HepG2 (cell line): ENCODE measurements around the gene ANO6. TPM values are rescaled to one million over a fixed set of nuclear protein-coding genes. Genes with fewer than 3 reads are reported as not detected.

Experiments
- ARNT2 ChIP-seq: sonication (generic); formaldehyde crosslinking; IDR thresholded peaks from 2 replicates; pipeline ENCODE4 v1.8.0; 2022; ENCODE audit warnings: mild to moderate bottlenecking, low read depth, missing genetic modification reagents, moderate library complexity
- CREB1 ChIP-seq, 2 experiments: fragments of 450-650 bp in 1 of 2; IDR thresholded peaks; 2 replicates each; pipeline ENCODE4 v1.6.1; 2016 to 2017; ENCODE audit warnings: control low read depth in 1 of 2, mild to moderate bottlenecking in 1 of 2, missing compliant biosample characterization in 1 of 2, missing genetic modification characterization in 1 of 2
- FOXA1 ChIP-seq, 2 experiments: fragments of 450-650 bp in 1 of 2; sonication (generic) in 1 of 2; formaldehyde crosslinking in 1 of 2; IDR thresholded peaks; 2 replicates each; pipeline versions ENCODE4 v1.4.0 to v1.6.1; 2016 to 2020; ENCODE audit warnings: missing genetic modification reagents in 1 of 2
- FOXC1 ChIP-seq: sonication (generic); formaldehyde crosslinking; IDR thresholded peaks from 2 replicates; pipeline ENCODE4 v1.8.0; 2022; ENCODE audit warnings: mild to moderate bottlenecking, missing genetic modification reagents, borderline replicate concordance
- FOXK1 ChIP-seq: sonication (generic); formaldehyde crosslinking; IDR thresholded peaks from 2 replicates; pipeline ENCODE4 v1.4.0; 2020; ENCODE audit warnings: low read depth, missing genetic modification reagents, borderline replicate concordance
- GATAD1 ChIP-seq: IDR thresholded peaks from 2 replicates; pipeline ENCODE4 v1.6.1; 2016; ENCODE audit warnings: missing genetic modification reagents, missing compliant biosample characterization
- HOMEZ ChIP-seq: IDR thresholded peaks from 2 replicates; pipeline ENCODE4 v1.6.1; 2016; ENCODE audit warnings: low read depth
- MAFF ChIP-seq: IDR thresholded peaks from 2 replicates; pipeline ENCODE4 v1.6.1; 2011; ENCODE audit warnings: low read depth, low read length, improper control_type of control experiment
- MNT ChIP-seq: fragments of 450-650 bp; IDR thresholded peaks from 2 replicates; pipeline ENCODE4 v1.6.1; 2016
- MYPOP ChIP-seq: sonication (generic); formaldehyde crosslinking; IDR thresholded peaks from 2 replicates; pipeline ENCODE4 v1.8.1; 2023; ENCODE audit warnings: mild to moderate bottlenecking, moderate library complexity, missing genetic modification reagents
- SNAPC5 ChIP-seq: sonication (generic); formaldehyde crosslinking; IDR thresholded peaks from 2 replicates; pipeline ENCODE4 v1.8.1; 2023; ENCODE audit warnings: mild to moderate bottlenecking, missing genetic modification reagents, borderline replicate concordance
- TARDBP ChIP-seq: sonication (generic); formaldehyde crosslinking; IDR thresholded peaks from 2 replicates; pipeline ENCODE4 v1.8.0; 2022; ENCODE audit warnings: mild to moderate bottlenecking, missing genetic modification reagents
- ZFP91 ChIP-seq: sonication (generic); formaldehyde crosslinking; IDR thresholded peaks from 2 replicates; pipeline ENCODE4 v1.9.0; 2022; ENCODE audit warnings: missing genetic modification reagents, mild to moderate bottlenecking, borderline replicate concordance
- ZMYM3 ChIP-seq: sonication (generic); formaldehyde crosslinking; IDR thresholded peaks from 2 replicates; pipeline ENCODE4 v1.5.1; 2020; ENCODE audit warnings: mild to moderate bottlenecking, missing genetic modification reagents
- ZNF263 ChIP-seq: sonication (generic); formaldehyde crosslinking; IDR thresholded peaks from 2 replicates; pipeline ENCODE4 v1.4.0; 2020; ENCODE audit warnings: missing genetic modification reagents
- ZNF431 ChIP-seq: sonication (generic); formaldehyde crosslinking; IDR thresholded peaks from 2 replicates; pipeline ENCODE4 v1.9.0; 2022; ENCODE audit warnings: missing genetic modification reagents, low read depth, mild to moderate bottlenecking, borderline replicate concordance
- ZNF543 ChIP-seq: sonication (generic); formaldehyde crosslinking; IDR thresholded peaks from 2 replicates; pipeline ENCODE4 v1.4.0; 2020; ENCODE audit warnings: mild to moderate bottlenecking, missing genetic modification reagents
- ZNF562 ChIP-seq: sonication (generic); formaldehyde crosslinking; IDR thresholded peaks from 2 replicates; pipeline ENCODE4 v1.8.0; 2022; ENCODE audit warnings: missing genetic modification reagents, borderline replicate concordance
- ZNF850 ChIP-seq: sonication (generic); formaldehyde crosslinking; conservative IDR thresholded peaks from 2 replicates; pipeline ENCODE4 v1.9.0; 2021; ENCODE audit warnings: mild to moderate bottlenecking, missing genetic modification reagents
- polyA plus RNA-seq, 8 experiments: library from polyadenylated mRNA; depleted of rRNA in 3 of 8; stranded (reverse) in 7 of 8; unstranded in 1 of 8; fragments of >200 nt; fragmentation: Illumina TruSeq in 4 of 8; extraction: Trizol in 4 of 8; gene quantifications; 2 replicates each; pipeline versions ENCODE4 v1.2.1 to v1.2.3, GENCODE V29; 2011 to 2016; ENCODE audit warnings: low read depth in 4 of 8, missing spikeins in 1 of 8, mixed read lengths in 1 of 8; ENCODE audit not compliant: insufficient read depth in 1 of 8
- total RNA-seq, 5 experiments: library from RNA; depleted of rRNA; stranded (reverse); fragments of >200 nt; fragmentation: Illumina TruSeq; extraction: Trizol; gene quantifications; 2 replicates each; pipeline ENCODE4 v1.2.3, GENCODE V29; 2016; ENCODE audit warnings: low read depth in 1 of 5

ANO6 gene
- total and polyA plus RNA-seq, 2 of the 13 experiments (the other 11 are each of a cell fraction or from before 2014, with no cell fraction given) = 37.8 to 57.1 TPM

GRCh38 chr12:45215419-45216229 lies at the start of gene ANO6 (continued):
- TF ChIP-seq ZNF543 (peak; percentile 77; the same call in 1 of the 2 replicates), CREB1 (IDR thresholded peaks at IDR 0.05) (no peak), CREB1 (CRISPR knock-in tag; IDR thresholded peaks at IDR 0.05) (0 out of 2 replicates have a peak, but pooled peaks have one; percentile 46), ZNF263 (CRISPR knock-in tag) (peak; percentile 37; the same call in 1 of the 2 replicates), HOMEZ (no peak), TARDBP (CRISPR knock-in tag) (peak; percentile 65), FOXC1 (CRISPR knock-in tag) (0 out of 2 replicates have a peak, but pooled peaks have one; percentile 15), GATAD1 (CRISPR knock-in tag) (no peak), ZNF431 (CRISPR knock-in tag) (peak; percentile 49; the same call in 1 of the 2 replicates), FOXA1 (IDR thresholded peaks at IDR 0.05) (no peak), FOXA1 (CRISPR knock-in tag; IDR thresholded peaks at IDR 0.05) (peak; percentile 39; the same call in 1 of the 2 replicates), ZNF562 (no peak), ARNT2 (CRISPR knock-in tag) (peak; percentile 47; the same call in 1 of the 2 replicates), ZNF850 (CRISPR knock-in tag) (no peak), MYPOP (CRISPR knock-in tag) (peak; percentile 72; the same call in 1 of the 2 replicates), FOXK1 (CRISPR knock-in tag) (peak; percentile 11; the same call in 1 of the 2 replicates), ZMYM3 (CRISPR knock-in tag) (peak; percentile 27; the same call in 1 of the 2 replicates), MAFF (peak; percentile 56), ZFP91 (peak; percentile 97), MNT (peak; percentile 33; the same call in 1 of the 2 replicates), SNAPC5 (CRISPR knock-in tag) (0 out of 2 replicates have a peak, but pooled peaks have one; percentile 21)
